GM23338 (cell line): ENCODE measurements around the gene NTM. TPM values are rescaled to one million over a fixed set of nuclear protein-coding genes. Genes with fewer than 3 reads are reported as not detected.

Source experiments
- ATAC-seq: fragments of 200-7000 bp; cut with Tn5 transposase; 3 replicates; pipeline ENCODE4 v1.9.1; 2020
- DNase-seq: peaks from one replicate; pipeline ENCODE4 v3.0.0-alpha.2; 2015; ENCODE audit warnings: low spot score
- H2AFZ ChIP-seq: fragments of 200-600 bp; sonication (generic); 2 replicates; pipeline ENCODE4 v1.8.0; 2016; ENCODE audit warnings: antibody characterized with exemption, mild to moderate bottlenecking, moderate library complexity
- H3F3A ChIP-seq: fragments of 200-600 bp; sonication (generic); replicated peaks from 2 replicates; pipeline ENCODE4 v1.8.0; 2017; ENCODE audit warnings: antibody characterized with exemption, mixed run types, low read depth
- H3K27ac ChIP-seq: fragments of 200-600 bp; sonication (generic); 2 replicates; pipeline ENCODE4 v1.6.1; 2016; ENCODE audit warnings: low read depth
- H3K27me3 ChIP-seq: fragments of 200-600 bp; sonication (generic); 2 replicates; pipeline ENCODE4 v1.8.0; 2016; ENCODE audit warnings: mild to moderate bottlenecking, mixed run types, moderate library complexity; ENCODE audit not compliant: insufficient read depth
- H3K36me3 ChIP-seq: fragments of 200-600 bp; sonication (generic); 2 replicates; pipeline ENCODE4 v1.8.0; 2016; ENCODE audit warnings: mild to moderate bottlenecking; ENCODE audit not compliant: insufficient read depth
- H3K4me1 ChIP-seq: fragments of 200-600 bp; sonication (generic); 2 replicates; pipeline ENCODE4 v1.8.0; 2016; ENCODE audit warnings: mild to moderate bottlenecking, moderate library complexity; ENCODE audit not compliant: insufficient read depth
- H3K4me2 ChIP-seq: fragments of 200-600 bp; sonication (generic); 2 replicates; pipeline ENCODE4 v1.7.1; 2017; ENCODE audit warnings: mixed run types
- H3K4me3 ChIP-seq: fragments of 200-600 bp; sonication (generic); 2 replicates; pipeline ENCODE4 v1.6.1; 2016; ENCODE audit warnings: mixed run types
- H3K79me2 ChIP-seq: fragments of 200-600 bp; sonication (generic); replicated peaks from 2 replicates; pipeline ENCODE4 v1.8.0; 2017; ENCODE audit warnings: mild to moderate bottlenecking; ENCODE audit not compliant: insufficient read depth
- H3K9me2 ChIP-seq: fragments of 200-600 bp; sonication (generic); 2 replicates; pipeline ENCODE4 v1.8.0; 2017; ENCODE audit not compliant: insufficient read depth
- H4K20me1 ChIP-seq: fragments of 200-600 bp; sonication (generic); replicated peaks from 2 replicates; pipeline ENCODE4 v1.8.0; 2017; ENCODE audit warnings: mild to moderate bottlenecking; ENCODE audit not compliant: insufficient read depth
- H3K27ac Mint-ChIP-seq: 2 replicates; pipeline ENCODE4 v1.8.0; 2020; ENCODE audit warnings: inconsistent platforms, mild to moderate bottlenecking, moderate library complexity, mixed read lengths
- H3K27me3 Mint-ChIP-seq: 3 replicates; pipeline ENCODE4 v1.8.0; 2022; ENCODE audit warnings: low read depth, mild to moderate bottlenecking, moderate library complexity, mixed read lengths, inconsistent platforms; ENCODE audit not compliant: insufficient read depth, poor library complexity
- H3K36me3 Mint-ChIP-seq: 3 replicates; pipeline ENCODE4 v1.8.0; 2021; ENCODE audit warnings: low read depth, mild to moderate bottlenecking, inconsistent platforms, moderate library complexity, mixed read lengths
- H3K4me1 Mint-ChIP-seq: 3 replicates; pipeline ENCODE4 v1.8.0; 2020; ENCODE audit warnings: mild to moderate bottlenecking, inconsistent platforms, mixed read lengths
- H3K4me3 Mint-ChIP-seq: 3 replicates; pipeline ENCODE4 v1.8.0; 2021; ENCODE audit warnings: moderate library complexity, mild to moderate bottlenecking, inconsistent platforms, mixed read lengths
- H3K9me3 Mint-ChIP-seq: 3 replicates; pipeline ENCODE4 v1.8.0; 2020; ENCODE audit warnings: moderate library complexity, mild to moderate bottlenecking, inconsistent platforms, mixed read lengths
- CREB1 ChIP-seq: fragments of 250-450 bp; sonication (Bioruptor Pico); IDR thresholded peaks from 2 replicates; pipeline ENCODE4 v1.5.0; 2020; ENCODE audit warnings: low read depth, mild to moderate bottlenecking, moderate library complexity
- ETS1 ChIP-seq: IDR thresholded peaks from 2 replicates; pipeline ENCODE4 v1.6.1; 2016; ENCODE audit warnings: antibody characterized with exemption
- EZH2 ChIP-seq: fragments of 200-600 bp; sonication (generic); IDR thresholded peaks from one replicate; pipeline ENCODE4 v1.8.0; 2017; ENCODE audit warnings: antibody characterized with exemption, mild to moderate bottlenecking, low read depth; ENCODE audit not compliant: unreplicated experiment
- EZH2phosphoT487 ChIP-seq: fragments of 200-600 bp; sonication (generic); IDR thresholded peaks from one replicate; pipeline ENCODE4 v1.8.1; 2018; ENCODE audit warnings: antibody characterized with exemption; ENCODE audit not compliant: unreplicated experiment
- JUNB ChIP-seq: IDR thresholded peaks from one replicate; pipeline ENCODE4 v1.6.1; 2016; ENCODE audit warnings: antibody characterized with exemption; ENCODE audit not compliant: unreplicated experiment
- NANOG ChIP-seq: IDR thresholded peaks from 2 replicates; pipeline ENCODE4 v1.6.1; 2016; ENCODE audit warnings: antibody characterized with exemption, borderline replicate concordance
- STAT1 ChIP-seq: IDR thresholded peaks from one replicate; pipeline ENCODE4 v1.6.1; 2016; ENCODE audit warnings: antibody characterized with exemption; ENCODE audit not compliant: unreplicated experiment
- ZNF114 ChIP-seq: fragments of 250-450 bp; sonication (Bioruptor Pico); IDR thresholded peaks from 2 replicates; pipeline ENCODE4 v1.5.0; 2020; ENCODE audit warnings: mild to moderate bottlenecking, moderate library complexity
- ZNF331 ChIP-seq: fragments of 250-450 bp; sonication (Bioruptor Pico); IDR thresholded peaks from 2 replicates; pipeline ENCODE4 v1.5.0; 2020; ENCODE audit warnings: low read depth, mild to moderate bottlenecking, moderate library complexity
- polyA plus RNA-seq: library from polyadenylated mRNA; unstranded; fragments of >200 nt; fragmentation: Nextera tagmentation; extraction: Ambion mirVana; gene quantifications from 2 replicates; pipeline ENCODE4 v1.2.1, GENCODE V29; 2016
- total RNA-seq: library from RNA; depleted of rRNA; stranded (reverse); fragments of >200 nt; shearing (Covaris generic); gene quantifications from 2 replicates; pipeline ENCODE4 v1.2.3, GENCODE V29; 2014
- TF ChIP-seq, protein P1 (sequence below), 2 experiments: fragments of 200-600 bp in 1 of 2; sonication (generic) in 1 of 2; conservative IDR thresholded peaks; 2 replicates each; pipeline versions ENCODE4 v1.5.1 to v1.6.1; 2016 to 2017; ENCODE audit warnings: antibody characterized with exemption in 2 of 2, low read depth in 2 of 2, mild to moderate bottlenecking in 2 of 2, moderate library complexity in 1 of 2
- TF ChIP-seq, protein P2 (sequence below): fragments of 250-450 bp; sonication (Bioruptor Pico); IDR thresholded peaks from 2 replicates; pipeline ENCODE4 v1.5.0; 2020; ENCODE audit warnings: mild to moderate bottlenecking, moderate library complexity

Gene NTM
- total and polyA plus RNA-seq, 2 experiments from 2014 or later: 10.6 to 14.6 TPM

DNA sequence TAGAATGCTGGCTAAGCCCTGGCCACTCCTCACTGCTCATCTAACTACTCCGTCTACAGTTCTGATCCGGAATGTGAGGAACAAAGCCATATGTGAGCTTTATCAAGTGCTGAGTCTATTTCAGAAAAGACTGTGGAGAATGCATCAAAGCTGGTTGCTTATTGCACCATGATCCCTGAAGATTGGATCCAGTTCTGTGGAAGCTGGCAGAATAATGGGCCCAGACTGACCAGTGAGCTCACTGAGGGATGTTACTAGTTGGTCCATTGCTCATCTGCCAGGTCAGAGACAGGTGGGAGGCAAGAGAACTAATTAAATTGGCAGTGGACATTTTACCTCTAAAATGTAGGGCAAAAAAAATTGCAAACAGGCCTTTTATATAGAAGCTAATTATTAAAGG lies 681.3 kb downstream of the NTM start:
- Mint-ChIP-seq H3K4me1 (peaks cover 52% of the 10 kb centered on the region), H3K27ac (no peak overlapping the region), H3K27me3 (peaks cover 4% of the 10 kb centered on the region), H3K9me3 (no peaks in the 10 kb centered on the region), H3K4me3 (no peak overlapping the region), H3K36me3 (no peaks in the 10 kb centered on the region)
- TF ChIP-seq ZNF331 (CRISPR knock-in tag) (no peak), STAT1 (no peak)
- H3K4me3 ChIP-seq: no peak overlapping the region
- DNase-seq: no peak
- H4K20me1 ChIP-seq: no peaks in the 10 kb centered on the region
- ATAC-seq: no peak
- no peaks in the 10 kb centered on the region for H3K36me3 ChIP-seq
- no peaks in the 10 kb centered on the region for H3K9me2 ChIP-seq
- no peaks in the 10 kb centered on the region for H3K79me2 ChIP-seq
- no peak overlapping the region for H3K27ac ChIP-seq
- no peak overlapping the region for H3K4me2 ChIP-seq
- H2AFZ ChIP-seq: no peak overlapping the region
- H3K27me3 ChIP-seq: no peaks in the 10 kb centered on the region
- H3K4me1 ChIP-seq: peaks cover 24% of the 10 kb centered on the region
- H3F3A ChIP-seq: no peaks in the 10 kb centered on the region

DNA sequence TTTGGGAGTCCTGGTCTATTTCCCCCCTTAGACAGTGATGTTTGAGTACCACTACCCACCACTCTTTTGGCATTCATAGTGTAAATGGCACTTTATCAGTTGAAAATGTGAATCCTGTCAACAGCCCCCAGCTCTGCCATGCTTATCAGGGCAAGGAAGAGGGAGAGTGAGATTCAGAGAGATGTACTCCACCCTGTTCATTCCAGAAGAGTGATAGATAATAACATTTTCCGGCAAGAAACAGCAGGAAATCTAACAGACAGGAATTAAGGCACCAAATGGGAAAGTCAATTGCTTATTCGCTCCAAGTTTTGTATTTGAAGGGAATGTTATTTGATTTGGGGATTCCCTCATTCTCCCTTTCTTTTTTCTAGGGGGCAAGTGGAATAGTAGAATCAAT lies 681.9 kb downstream of the NTM start:
- Histone ChIP-seq H3K27me3 (no peaks in the 10 kb centered on the region), H3K9me2 (no peaks in the 10 kb centered on the region), H3K27ac (no peak overlapping the region), H3K4me2 (no peak overlapping the region), H3K36me3 (no peaks in the 10 kb centered on the region), H2AFZ (no peak overlapping the region), H3K4me3 (no peak overlapping the region), H3F3A (no peaks in the 10 kb centered on the region), H4K20me1 (no peaks in the 10 kb centered on the region), H3K79me2 (no peaks in the 10 kb centered on the region), H3K4me1 (peaks cover 19% of the 10 kb centered on the region)
- no peak for ATAC-seq
- no peaks in the 10 kb centered on the region for H3K36me3 Mint-ChIP-seq
- no peak overlapping the region; the same call in 1 of the 2 replicates for H3K27ac Mint-ChIP-seq
- DNase-seq: no peak
- no peaks in the 10 kb centered on the region for H3K9me3 Mint-ChIP-seq
- H3K27me3 Mint-ChIP-seq: peaks cover 4% of the 10 kb centered on the region
- no peak overlapping the region for H3K4me3 Mint-ChIP-seq
- H3K4me1 Mint-ChIP-seq: peaks cover 47% of the 10 kb centered on the region
- TF ChIP-seq NANOG: no peak
- no peak for TF ChIP-seq ZNF114
- TF ChIP-seq JUNB: no peak
- TF ChIP-seq, protein P1, sequence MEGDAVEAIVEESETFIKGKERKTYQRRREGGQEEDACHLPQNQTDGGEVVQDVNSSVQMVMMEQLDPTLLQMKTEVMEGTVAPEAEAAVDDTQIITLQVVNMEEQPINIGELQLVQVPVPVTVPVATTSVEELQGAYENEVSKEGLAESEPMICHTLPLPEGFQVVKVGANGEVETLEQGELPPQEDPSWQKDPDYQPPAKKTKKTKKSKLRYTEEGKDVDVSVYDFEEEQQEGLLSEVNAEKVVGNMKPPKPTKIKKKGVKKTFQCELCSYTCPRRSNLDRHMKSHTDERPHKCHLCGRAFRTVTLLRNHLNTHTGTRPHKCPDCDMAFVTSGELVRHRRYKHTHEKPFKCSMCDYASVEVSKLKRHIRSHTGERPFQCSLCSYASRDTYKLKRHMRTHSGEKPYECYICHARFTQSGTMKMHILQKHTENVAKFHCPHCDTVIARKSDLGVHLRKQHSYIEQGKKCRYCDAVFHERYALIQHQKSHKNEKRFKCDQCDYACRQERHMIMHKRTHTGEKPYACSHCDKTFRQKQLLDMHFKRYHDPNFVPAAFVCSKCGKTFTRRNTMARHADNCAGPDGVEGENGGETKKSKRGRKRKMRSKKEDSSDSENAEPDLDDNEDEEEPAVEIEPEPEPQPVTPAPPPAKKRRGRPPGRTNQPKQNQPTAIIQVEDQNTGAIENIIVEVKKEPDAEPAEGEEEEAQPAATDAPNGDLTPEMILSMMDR (conservative IDR thresholded peaks at IDR 0.05; ENCODE audit: low read depth in 2 of 2): no peak
- TF ChIP-seq, protein P2, sequence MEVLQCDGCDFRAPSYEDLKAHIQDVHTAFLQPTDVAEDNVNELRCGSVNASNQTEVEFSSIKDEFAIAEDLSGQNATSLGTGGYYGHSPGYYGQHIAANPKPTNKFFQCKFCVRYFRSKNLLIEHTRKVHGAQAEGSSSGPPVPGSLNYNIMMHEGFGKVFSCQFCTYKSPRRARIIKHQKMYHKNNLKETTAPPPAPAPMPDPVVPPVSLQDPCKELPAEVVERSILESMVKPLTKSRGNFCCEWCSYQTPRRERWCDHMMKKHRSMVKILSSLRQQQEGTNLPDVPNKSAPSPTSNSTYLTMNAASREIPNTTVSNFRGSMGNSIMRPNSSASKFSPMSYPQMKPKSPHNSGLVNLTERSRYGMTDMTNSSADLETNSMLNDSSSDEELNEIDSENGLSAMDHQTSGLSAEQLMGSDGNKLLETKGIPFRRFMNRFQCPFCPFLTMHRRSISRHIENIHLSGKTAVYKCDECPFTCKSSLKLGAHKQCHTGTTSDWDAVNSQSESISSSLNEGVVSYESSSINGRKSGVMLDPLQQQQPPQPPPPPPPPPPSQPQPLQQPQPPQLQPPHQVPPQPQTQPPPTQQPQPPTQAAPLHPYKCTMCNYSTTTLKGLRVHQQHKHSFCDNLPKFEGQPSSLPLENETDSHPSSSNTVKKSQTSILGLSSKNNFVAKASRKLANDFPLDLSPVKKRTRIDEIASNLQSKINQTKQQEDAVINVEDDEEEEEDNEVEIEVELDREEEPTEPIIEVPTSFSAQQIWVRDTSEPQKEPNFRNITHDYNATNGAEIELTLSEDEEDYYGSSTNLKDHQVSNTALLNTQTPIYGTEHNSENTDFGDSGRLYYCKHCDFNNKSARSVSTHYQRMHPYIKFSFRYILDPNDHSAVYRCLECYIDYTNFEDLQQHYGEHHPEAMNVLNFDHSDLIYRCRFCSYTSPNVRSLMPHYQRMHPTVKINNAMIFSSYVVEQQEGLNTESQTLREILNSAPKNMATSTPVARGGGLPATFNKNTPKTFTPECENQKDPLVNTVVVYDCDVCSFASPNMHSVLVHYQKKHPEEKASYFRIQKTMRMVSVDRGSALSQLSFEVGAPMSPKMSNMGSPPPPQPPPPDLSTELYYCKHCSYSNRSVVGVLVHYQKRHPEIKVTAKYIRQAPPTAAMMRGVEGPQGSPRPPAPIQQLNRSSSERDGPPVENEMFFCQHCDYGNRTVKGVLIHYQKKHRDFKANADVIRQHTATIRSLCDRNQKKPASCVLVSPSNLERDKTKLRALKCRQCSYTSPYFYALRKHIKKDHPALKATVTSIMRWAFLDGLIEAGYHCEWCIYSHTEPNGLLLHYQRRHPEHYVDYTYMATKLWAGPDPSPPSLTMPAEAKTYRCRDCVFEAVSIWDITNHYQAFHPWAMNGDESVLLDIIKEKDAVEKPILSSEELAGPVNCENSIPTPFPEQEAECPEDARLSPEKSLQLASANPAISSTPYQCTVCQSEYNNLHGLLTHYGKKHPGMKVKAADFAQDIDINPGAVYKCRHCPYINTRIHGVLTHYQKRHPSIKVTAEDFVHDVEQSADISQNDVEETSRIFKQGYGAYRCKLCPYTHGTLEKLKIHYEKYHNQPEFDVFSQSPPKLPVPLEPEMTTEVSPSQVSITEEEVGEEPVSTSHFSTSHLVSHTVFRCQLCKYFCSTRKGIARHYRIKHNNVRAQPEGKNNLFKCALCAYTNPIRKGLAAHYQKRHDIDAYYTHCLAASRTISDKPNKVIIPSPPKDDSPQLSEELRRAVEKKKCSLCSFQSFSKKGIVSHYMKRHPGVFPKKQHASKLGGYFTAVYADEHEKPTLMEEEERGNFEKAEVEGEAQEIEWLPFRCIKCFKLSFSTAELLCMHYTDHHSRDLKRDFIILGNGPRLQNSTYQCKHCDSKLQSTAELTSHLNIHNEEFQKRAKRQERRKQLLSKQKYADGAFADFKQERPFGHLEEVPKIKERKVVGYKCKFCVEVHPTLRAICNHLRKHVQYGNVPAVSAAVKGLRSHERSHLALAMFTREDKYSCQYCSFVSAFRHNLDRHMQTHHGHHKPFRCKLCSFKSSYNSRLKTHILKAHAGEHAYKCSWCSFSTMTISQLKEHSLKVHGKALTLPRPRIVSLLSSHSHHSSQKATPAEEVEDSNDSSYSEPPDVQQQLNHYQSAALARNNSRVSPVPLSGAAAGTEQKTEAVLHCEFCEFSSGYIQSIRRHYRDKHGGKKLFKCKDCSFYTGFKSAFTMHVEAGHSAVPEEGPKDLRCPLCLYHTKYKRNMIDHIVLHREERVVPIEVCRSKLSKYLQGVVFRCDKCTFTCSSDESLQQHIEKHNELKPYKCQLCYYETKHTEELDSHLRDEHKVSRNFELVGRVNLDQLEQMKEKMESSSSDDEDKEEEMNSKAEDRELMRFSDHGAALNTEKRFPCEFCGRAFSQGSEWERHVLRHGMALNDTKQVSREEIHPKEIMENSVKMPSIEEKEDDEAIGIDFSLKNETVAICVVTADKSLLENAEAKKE (CRISPR knock-in tag): no peak
- TF ChIP-seq ZNF331 (CRISPR knock-in tag): no peak
- no peak for TF ChIP-seq EZH2
- TF ChIP-seq STAT1: no peak
- TF ChIP-seq EZH2phosphoT487: no peak
- no peak for TF ChIP-seq CREB1 (CRISPR knock-in tag)
- no peak for TF ChIP-seq ETS1
